GM19023 (cell line): Measurements from ENCODE around the gene EPHB1.

Experiments used
- ATAC-seq: cut with Tn5 transposase; IDR thresholded peaks from one replicate; pipeline ENCODE4 v1.9.1; 2021; ENCODE audit warnings: mild to moderate bottlenecking, moderate library complexity; ENCODE audit not compliant: unreplicated experiment

Gene EPHB1

GRCh38 chr3:135141672-135142071 is 346.6 kb downstream of the EPHB1 start:
- ATAC-seq = no peak

GRCh38 chr3:135142530-135142929 is 347.5 kb downstream of the EPHB1 start:
- no peak for ATAC-seq

GRCh38 chr3:135143474-135143873 is 348.4 kb downstream of the EPHB1 start:
- no peak for ATAC-seq

- no peak for ATAC-seq
These were observed 350.5 kb downstream of the EPHB1 start for GRCh38 chr3:135145581-135145980.

GRCh38 chr3:135147657-135148056 is 352.6 kb downstream of the EPHB1 start:
- no peak for ATAC-seq

GRCh38 chr3:135148398-135149020 is 353.4 kb downstream of the EPHB1 start:
- ATAC-seq = no peak

GRCh38 chr3:135149707-135150681 is 354.9 kb downstream of the EPHB1 start:
- no peak for ATAC-seq

- ATAC-seq = no peak
These were observed 359.1 kb downstream of the EPHB1 start for GRCh38 chr3:135154186-135154585.

GRCh38 chr3:135155228-135155627 is 360.2 kb downstream of the EPHB1 start:
- no peak for ATAC-seq

GRCh38 chr3:135155791-135156190 is 360.7 kb downstream of the EPHB1 start:
- ATAC-seq = no peak

- ATAC-seq = no peak
These were observed 362.1 kb downstream of the EPHB1 start for GRCh38 chr3:135157045-135157740.

GRCh38 chr3:135158520-135158919 is 363.5 kb downstream of the EPHB1 start:
- no peak for ATAC-seq

GRCh38 chr3:135159681-135160247 is 364.7 kb downstream of the EPHB1 start:
- no peak for ATAC-seq

GRCh38 chr3:135161425-135161824 is 366.4 kb downstream of the EPHB1 start:
- ATAC-seq = no peak

GRCh38 chr3:135163701-135164100 is 368.6 kb downstream of the EPHB1 start:
- ATAC-seq = no peak

GRCh38 chr3:135165260-135165659 is 370.2 kb downstream of the EPHB1 start:
- no peak for ATAC-seq

GRCh38 chr3:135166266-135166825 is 371.3 kb downstream of the EPHB1 start:
- no peak for ATAC-seq

- ATAC-seq = no peak
These were observed 373.8 kb downstream of the EPHB1 start for GRCh38 chr3:135168822-135169221.

GRCh38 chr3:135169651-135170050 is 374.6 kb downstream of the EPHB1 start:
- ATAC-seq = no peak

GRCh38 chr3:135170732-135171131 is 375.7 kb downstream of the EPHB1 start:
- no peak for ATAC-seq
